T-helper 2 cell (primary cell): Measurements from ENCODE around the gene SLC5A10.
A peak's percentile ranks its signal among the peaks of the same experiment; 100 is the strongest.

Source experiments
- DNase-seq, 5 experiments: peaks; one replicate each; pipeline versions ENCODE4 v3.0.0 to v3.0.0-alpha.2; 2012 to 2022

The SLC5A10 gene

GRCh38 chr17:19004421-19005136 lies 52.6 kb downstream of the SLC5A10 start, which contains the start of gene FAM83G:
Gene FAM83G (minus strand): TSS chr17:19004764. CDS start chr17:19004041, 723 bp downstream.
- peak; percentile 65 to 88 (median 81) for DNase-seq

- no peak for DNase-seq
Observed at GRCh38 chr17:19005137-19005773, 53.3 kb downstream of the SLC5A10 start.

- no peak for DNase-seq
Observed at GRCh38 chr17:19005789-19006430, 53.9 kb downstream of the SLC5A10 start.

GRCh38 chr17:19006698-19007097 lies 54.7 kb downstream of the SLC5A10 start:
- no peak for DNase-seq

GRCh38 chr17:19009970-19010369 lies 58.0 kb downstream of the SLC5A10 start:
- no peak for DNase-seq

GRCh38 chr17:19010729-19011505 lies 59.0 kb downstream of the SLC5A10 start:
- no peak for DNase-seq

- DNase-seq: no peak
Observed at GRCh38 chr17:19011581-19011980, 59.6 kb downstream of the SLC5A10 start.

GRCh38 chr17:19012171-19013080 lies 60.5 kb downstream of the SLC5A10 start:
- DNase-seq: no peak

GRCh38 chr17:19013226-19013625 lies 61.3 kb downstream of the SLC5A10 start:
- DNase-seq: no peak

GRCh38 chr17:19013806-19014627 lies 62.1 kb downstream of the SLC5A10 start:
- no peak for DNase-seq

- DNase-seq: no peak
Observed at GRCh38 chr17:19014628-19015215, 62.8 kb downstream of the SLC5A10 start.

- DNase-seq: no peak
Observed at GRCh38 chr17:19015428-19015827, 63.5 kb downstream of the SLC5A10 start.

GRCh38 chr17:19016297-19016696 lies 64.3 kb downstream of the SLC5A10 start:
- DNase-seq: no peak

- DNase-seq: no peak
Observed at GRCh38 chr17:19016881-19017280, 64.9 kb downstream of the SLC5A10 start.

- no peak for DNase-seq
Observed at GRCh38 chr17:19017401-19017800, 65.4 kb downstream of the SLC5A10 start.

- no peak for DNase-seq
Observed at GRCh38 chr17:19017804-19018599, 66.0 kb downstream of the SLC5A10 start.

- DNase-seq: no peak
Observed at GRCh38 chr17:19018600-19018950, 66.6 kb downstream of the SLC5A10 start.

- no peak for DNase-seq
Observed at GRCh38 chr17:19019041-19019941, 67.3 kb downstream of the SLC5A10 start.

GRCh38 chr17:19020016-19020415 lies 68.1 kb downstream of the SLC5A10 start:
- no peak for DNase-seq
